Vagina (tissue), 2 donors: Measurements from ENCODE around the gene DOCK2. TPM values are rescaled to one million over a fixed set of nuclear protein-coding genes. Genes with fewer than 3 reads are reported as not detected.

Source experiments
- DNase-seq, 2 donors: peaks; one replicate each; pipeline ENCODE4 v3.0.0-alpha.2; 2017; ENCODE audit errors: extremely low spot score in 2 of 2
- H3K27ac ChIP-seq: fragments of 200-600 bp; sonication (generic); one replicate; pipeline ENCODE4 v1.5.1; 2019
- H3K27me3 ChIP-seq: fragments of 200-600 bp; sonication (generic); one replicate; pipeline ENCODE4 v1.5.1; 2019
- H3K36me3 ChIP-seq, 2 donors: fragments of 200-600 bp; sonication (generic); one replicate each; pipeline ENCODE4 v1.5.1; 2017 to 2019
- H3K4me1 ChIP-seq: fragments of 200-600 bp; sonication (generic); one replicate; pipeline ENCODE4 v1.5.1; 2019
- H3K4me3 ChIP-seq, 2 donors: fragments of 200-600 bp; sonication (generic); 1 replicate in 1 of 2; 2 replicates in 1 of 2; pipeline ENCODE4 v1.5.1; 2016 to 2019
- H3K9me3 ChIP-seq: fragments of 200-600 bp; sonication (generic); one replicate; pipeline ENCODE4 v1.5.1; 2019
- CTCF ChIP-seq, 3 experiments: fragments of 450-650 bp in 2 of 3; fragments of 200-600 bp in 1 of 3; sonication (generic) in 1 of 3; IDR thresholded peaks; one replicate each; pipeline ENCODE4 v1.5.1; 2017 to 2019; ENCODE audit warnings: antibody characterized with exemption in 3 of 3, mild to moderate bottlenecking in 2 of 3, moderate library complexity in 2 of 3
- POLR2A ChIP-seq, 2 donors: fragments of 450-650 bp; IDR thresholded peaks; one replicate each; pipeline ENCODE4 v1.6.1; 2017; ENCODE audit warnings: antibody characterized with exemption in 2 of 2, mild to moderate bottlenecking in 2 of 2, moderate library complexity in 2 of 2
- POLR2AphosphoS5 ChIP-seq, 2 donors: sonication (generic); formaldehyde crosslinking; IDR thresholded peaks; one replicate each; pipeline ENCODE4 v1.9.0; 2017; ENCODE audit warnings: antibody characterized with exemption in 2 of 2, mild to moderate bottlenecking in 2 of 2, low read depth in 1 of 2; ENCODE audit not compliant: insufficient read depth in 1 of 2
- intact Hi-C: fragments of 100-400 bp; cut with DNase I; formaldehyde crosslinking; loops from one replicate; pipeline ENCODE4 v1.15.1; 2023
- total RNA-seq: library from RNA; depleted of rRNA; stranded (reverse); fragments of >200 nt; gene quantifications from one replicate; pipeline ENCODE4 v1.2.3, GENCODE V29; 2016

DOCK2 gene
- total RNA-seq, 1 donor from 2014 or later = 18.2 TPM

GRCh38 chr5:169781420-169782345, 144.6 kb downstream of the DOCK2 start:
- DNase-seq = no peak
- no peaks in the 10 kb centered on the region for H3K9me3 ChIP-seq
- H3K4me1 ChIP-seq = no peaks in the 10 kb centered on the region
- TF ChIP-seq CTCF (IDR thresholded peaks at IDR 0.05) (no peak), POLR2AphosphoS5 (IDR thresholded peaks at IDR 0.05; ENCODE audit: insufficient read depth in 1 of 2, low read depth in 1 of 2) (no peak), POLR2A (IDR thresholded peaks at IDR 0.05) (no peak)
- no peaks in the 10 kb centered on the region for H3K27me3 ChIP-seq
- intact Hi-C loops = no loop called here
- no peak overlapping the region for H3K4me3 ChIP-seq
- no peaks in the 10 kb centered on the region for H3K36me3 ChIP-seq
- no peak overlapping the region for H3K27ac ChIP-seq

GRCh38 chr5:169785771-169786618, 148.9 kb downstream of the DOCK2 start:
- no peak for TF ChIP-seq POLR2AphosphoS5 (IDR thresholded peaks at IDR 0.05; ENCODE audit: insufficient read depth in 1 of 2, low read depth in 1 of 2)
- TF ChIP-seq POLR2A (IDR thresholded peaks at IDR 0.05) = no peak
- TF ChIP-seq CTCF (IDR thresholded peaks at IDR 0.05) = no peak
- intact Hi-C loops = no loop called here
- no peaks in the 10 kb centered on the region for H3K36me3 ChIP-seq
- H3K4me3 ChIP-seq = no peak overlapping the region
- no peaks in the 10 kb centered on the region for H3K27me3 ChIP-seq
- H3K27ac ChIP-seq = no peak overlapping the region
- no peak for DNase-seq
- no peaks in the 10 kb centered on the region for H3K4me1 ChIP-seq
- no peaks in the 10 kb centered on the region for H3K9me3 ChIP-seq

GRCh38 chr5:169788168-169788567, 151.1 kb downstream of the DOCK2 start:
- Histone ChIP-seq H3K4me1 (no peaks in the 10 kb centered on the region), H3K27ac (no peak overlapping the region), H3K9me3 (no peaks in the 10 kb centered on the region), H3K4me3 (no peak overlapping the region), H3K36me3 (no peaks in the 10 kb centered on the region), H3K27me3 (no peaks in the 10 kb centered on the region)
- no peak for TF ChIP-seq POLR2A (IDR thresholded peaks at IDR 0.05)
- TF ChIP-seq POLR2AphosphoS5 (IDR thresholded peaks at IDR 0.05; ENCODE audit: insufficient read depth in 1 of 2, low read depth in 1 of 2) = no peak
- TF ChIP-seq CTCF (IDR thresholded peaks at IDR 0.05) = no peak
- intact Hi-C loops = no loop called here
- no peak for DNase-seq

- intact Hi-C loops = no loop called here
- Histone ChIP-seq H3K27ac (no peak overlapping the region), H3K27me3 (no peaks in the 10 kb centered on the region), H3K4me1 (no peaks in the 10 kb centered on the region), H3K36me3 (no peaks in the 10 kb centered on the region), H3K9me3 (no peaks in the 10 kb centered on the region), H3K4me3 (no peak overlapping the region)
- TF ChIP-seq POLR2AphosphoS5 (IDR thresholded peaks at IDR 0.05; ENCODE audit: insufficient read depth in 1 of 2, low read depth in 1 of 2) (no peak), CTCF (IDR thresholded peaks at IDR 0.05) (no peak), POLR2A (IDR thresholded peaks at IDR 0.05) (no peak)
- no peak for DNase-seq
These were observed 152.4 kb downstream of the DOCK2 start for GRCh38 chr5:169789417-169789940.
